D721Med (cell line): Measurements from ENCODE around the gene CD180.

Experiments
- DNase-seq: peaks from one replicate; pipeline ENCODE4 v3.0.0; 2011; ENCODE audit warnings: low spot score; ENCODE audit not compliant: insufficient read length
- FAIRE-seq: peaks from 2 replicates; lab custom pipeline; 2011; peaks lifted over from hg19 to GRCh38; lab: Jason Lieb, UNC
- CTCF ChIP-seq: IDR thresholded peaks from 2 replicates; pipeline ENCODE4 v1.5.1; 2012; ENCODE audit warnings: mild to moderate bottlenecking, control low read depth; ENCODE audit not compliant: insufficient read depth; ENCODE audit errors: missing control alignments

Gene CD180

GRCh38 chr5:67211926-67212325, 15.3 kb upstream of the CD180 start:
- DNase-seq (no peak), FAIRE-seq (no peak)

GRCh38 chr5:67209141-67209771, 12.7 kb upstream of the CD180 start:
- peak; percentile 78 for DNase-seq
- no peak for FAIRE-seq
- peak; percentile 88 for TF ChIP-seq CTCF

More at GRCh38 chr5:67211926-67212325, 15.3 kb upstream of the CD180 start:
- TF ChIP-seq CTCF, result no peak

GRCh38 chr5:67208403-67208802, 11.8 kb upstream of the CD180 start:
- DNase-seq (no peak), FAIRE-seq (no peak)
- no peak for TF ChIP-seq CTCF

GRCh38 chr5:67206929-67207328, 10.3 kb upstream of the CD180 start:
- no peak for TF ChIP-seq CTCF
- no peak for FAIRE-seq
- DNase-seq, result no peak

- no peak for TF ChIP-seq CTCF
- DNase-seq, result no peak
- no peak for FAIRE-seq
These were observed 9.9 kb upstream of the CD180 start for GRCh38 chr5:67206461-67206860.

GRCh38 chr5:67205981-67206380, 9.4 kb upstream of the CD180 start:
- no peak for DNase-seq
- FAIRE-seq, result no peak
- no peak for TF ChIP-seq CTCF

- FAIRE-seq, result no peak
- no peak for DNase-seq
- TF ChIP-seq CTCF, result no peak
These were observed 8.2 kb upstream of the CD180 start for GRCh38 chr5:67204821-67205220.
